T follicular helper cell (primary cell): ENCODE results near the gene ATP6AP1.
A peak's percentile ranks its signal among the peaks of the same experiment; 100 is the strongest.

Experiments used
- DNase-seq: peaks from one replicate; pipeline ENCODE4 v3.0.0-alpha.2; 2020; ENCODE audit warnings: low read depth

Gene ATP6AP1

GRCh38 chrX:154471839-154472684 is 43.6 kb downstream of the ATP6AP1 start:
- DNase-seq, result no peak

- no peak for DNase-seq
Observed at GRCh38 chrX:154472685-154473632, 44.5 kb downstream of the ATP6AP1 start.

- DNase-seq, result no peak
Observed at GRCh38 chrX:154473683-154474082, 45.2 kb downstream of the ATP6AP1 start.

GRCh38 chrX:154476821-154477220 is 48.3 kb downstream of the ATP6AP1 start:
- DNase-seq, result no peak

- no peak for DNase-seq
Observed at GRCh38 chrX:154477891-154478477, 49.5 kb downstream of the ATP6AP1 start.

GRCh38 chrX:154478728-154479622 is 50.5 kb downstream of the ATP6AP1 start, which contains the start of gene LAGE3:
TSS of gene LAGE3 (minus strand) at chrX:154479281. CDS start at chrX:154478915, 366 bp downstream.
- DNase-seq, result peak; percentile 88

- no peak for DNase-seq
Observed at GRCh38 chrX:154481195-154481594, 52.7 kb downstream of the ATP6AP1 start.

GRCh38 chrX:154481911-154482601 is 53.6 kb downstream of the ATP6AP1 start:
- DNase-seq, result no peak

GRCh38 chrX:154482786-154483185 is 54.3 kb downstream of the ATP6AP1 start:
- no peak for DNase-seq

- DNase-seq, result no peak
Observed at GRCh38 chrX:154483325-154483724, 54.8 kb downstream of the ATP6AP1 start.

- no peak for DNase-seq
Observed at GRCh38 chrX:154484255-154485149, 56.0 kb downstream of the ATP6AP1 start.

GRCh38 chrX:154485150-154486051 is 56.9 kb downstream of the ATP6AP1 start:
- no peak for DNase-seq

- no peak for DNase-seq
Observed at GRCh38 chrX:154486052-154486395, 57.5 kb downstream of the ATP6AP1 start.
